ENCODE data around the gene RWDD4.

The RWDD4 gene

DNA sequence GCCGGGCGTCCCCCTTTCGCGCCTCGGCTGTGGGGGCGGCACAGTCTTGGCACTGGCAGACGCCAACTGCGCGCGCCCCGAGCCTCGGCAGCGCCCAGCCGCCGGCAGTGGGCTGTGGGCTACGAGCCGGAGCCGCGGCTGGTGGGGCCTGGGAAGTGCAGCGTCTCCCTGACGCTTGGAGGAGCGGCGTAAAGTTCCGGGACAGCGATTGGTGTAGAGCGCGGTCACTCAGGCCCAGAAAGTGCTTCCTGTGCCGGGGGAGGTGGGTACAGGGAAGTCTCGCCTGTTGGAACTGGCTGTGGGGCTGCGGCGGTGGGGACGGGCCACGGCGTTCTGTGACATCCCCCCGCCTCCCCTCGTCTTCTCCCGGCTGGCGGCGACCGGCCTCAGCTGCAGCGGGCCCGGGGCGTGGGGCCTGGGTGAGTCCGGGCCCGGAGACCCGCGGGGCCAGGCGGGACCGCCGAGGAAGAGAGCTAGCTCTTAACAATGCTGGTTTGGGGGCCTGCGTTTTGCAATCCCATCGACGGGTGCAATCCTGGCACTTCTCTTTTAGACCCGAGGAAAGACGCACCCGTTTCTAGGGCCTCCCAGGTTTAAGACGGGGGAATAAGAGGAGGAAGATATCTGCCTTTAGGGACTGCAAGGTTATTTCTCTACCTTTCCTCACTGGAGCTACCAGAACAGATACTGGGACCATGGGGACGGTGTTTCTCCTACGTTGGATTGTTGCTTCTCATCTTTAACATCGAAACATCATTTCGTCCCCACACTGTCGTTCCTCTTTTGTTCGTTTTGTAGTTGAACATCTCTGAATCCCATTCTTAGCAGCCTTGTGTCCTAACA lies at the start of gene RWDD4, which contains the start of gene TRAPPC11:
Gene RWDD4 (minus strand): TSS at position 157 of the 843 bp plus-strand sequence. CDS start 233 bp downstream, outside the sequence.
Gene TRAPPC11 (plus strand): TSS at position 265 of the 843 bp plus-strand sequence. CDS start 4,575 bp downstream, outside the sequence.
- intact Hi-C loops (cut with DNase I; ENCODE audit: low total_unique reads) = loop anchor here (2.0 to 10.0 kb wide), 3 partner anchors 154 to 214 kb away; partner anchors contain the start of genes CDKN2AIP and ING2
- peak within 1 kb of the TSS; percentile 70 to 82 for H3K4me3 ChIP-seq
- TF ChIP-seq, protein P1, sequence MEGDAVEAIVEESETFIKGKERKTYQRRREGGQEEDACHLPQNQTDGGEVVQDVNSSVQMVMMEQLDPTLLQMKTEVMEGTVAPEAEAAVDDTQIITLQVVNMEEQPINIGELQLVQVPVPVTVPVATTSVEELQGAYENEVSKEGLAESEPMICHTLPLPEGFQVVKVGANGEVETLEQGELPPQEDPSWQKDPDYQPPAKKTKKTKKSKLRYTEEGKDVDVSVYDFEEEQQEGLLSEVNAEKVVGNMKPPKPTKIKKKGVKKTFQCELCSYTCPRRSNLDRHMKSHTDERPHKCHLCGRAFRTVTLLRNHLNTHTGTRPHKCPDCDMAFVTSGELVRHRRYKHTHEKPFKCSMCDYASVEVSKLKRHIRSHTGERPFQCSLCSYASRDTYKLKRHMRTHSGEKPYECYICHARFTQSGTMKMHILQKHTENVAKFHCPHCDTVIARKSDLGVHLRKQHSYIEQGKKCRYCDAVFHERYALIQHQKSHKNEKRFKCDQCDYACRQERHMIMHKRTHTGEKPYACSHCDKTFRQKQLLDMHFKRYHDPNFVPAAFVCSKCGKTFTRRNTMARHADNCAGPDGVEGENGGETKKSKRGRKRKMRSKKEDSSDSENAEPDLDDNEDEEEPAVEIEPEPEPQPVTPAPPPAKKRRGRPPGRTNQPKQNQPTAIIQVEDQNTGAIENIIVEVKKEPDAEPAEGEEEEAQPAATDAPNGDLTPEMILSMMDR (IDR thresholded peaks at IDR 0.05) = peak; percentile 39 to 51

DNA sequence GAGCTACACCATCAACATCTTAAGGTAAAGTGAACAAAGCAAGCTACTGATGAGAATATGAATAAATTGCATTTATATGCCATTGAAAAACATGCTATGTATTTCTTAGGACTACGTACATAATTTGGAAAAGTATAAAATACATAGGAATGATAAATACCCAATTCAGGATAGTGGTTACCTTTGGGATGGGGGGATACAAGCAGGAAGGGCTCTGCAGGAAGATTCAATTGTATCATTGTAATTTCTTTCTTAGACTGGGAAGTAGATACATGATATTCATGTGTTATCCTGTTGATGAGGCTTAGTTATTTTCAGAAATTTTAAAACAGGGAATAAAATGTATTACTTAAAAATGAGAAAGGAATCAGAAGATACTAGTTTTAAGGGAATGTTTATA lies 43.5 kb upstream of the RWDD4 start:
- Histone ChIP-seq H3K27me3 (no peaks in the 10 kb centered on the region), H3K4me1 (no peaks in the 10 kb centered on the region), H3K27ac (no peak overlapping the region), H3K36me3 (peaks cover 74 to 99% (median 82%) of the 10 kb centered on the region in 3 donors), H3K9me3 (no peaks in the 10 kb centered on the region), H3K4me3 (no peak overlapping the region)
- TF ChIP-seq, protein P1 (IDR thresholded peaks at IDR 0.05) = no peak
- DNase-seq = no peak
- intact Hi-C loops (cut with DNase I; ENCODE audit: low total_unique reads) = no loop called here

More for the DNA sequence above, at the start of gene RWDD4, which contains the start of gene TRAPPC11:
- Histone ChIP-seq H3K4me1 (peaks cover 0 to 36% (median 21%) of the 10 kb centered on the region in 4 donors), H3K27me3 (no peaks in the 10 kb centered on the region), H3K27ac (peak within 1 kb of the TSS; percentile 90 to 92), H3K9me3 (no peaks in the 10 kb centered on the region), H3K36me3 (peaks cover 0 to 14% (median 0%) of the 10 kb centered on the region in 3 donors)
- peak; percentile 96 to 99 for DNase-seq

DNA sequence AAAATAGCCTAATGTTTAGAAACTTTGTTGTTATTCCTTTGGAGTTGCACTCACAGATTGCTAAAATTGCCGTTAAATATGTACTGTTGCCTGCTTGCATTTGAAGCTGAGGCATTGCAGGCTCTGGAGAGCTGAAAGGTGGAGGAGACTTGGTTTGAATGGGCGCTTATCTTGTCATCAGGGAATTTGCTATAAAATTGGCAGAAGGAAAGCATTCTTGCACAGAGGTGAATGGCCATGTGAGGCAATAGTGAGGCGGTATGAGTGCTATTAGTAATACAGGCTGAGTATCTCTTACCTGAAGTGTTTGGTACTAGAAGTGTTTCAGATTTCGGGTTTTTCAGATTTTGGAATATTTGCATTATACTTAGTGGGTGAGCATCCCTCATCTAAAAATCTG lies 41.4 kb upstream of the RWDD4 start:
- H3K36me3 ChIP-seq = peaks cover 82 to 99% (median 85%) of the 10 kb centered on the region in 3 donors
- H3K27me3 ChIP-seq = no peaks in the 10 kb centered on the region
- intact Hi-C loops (cut with DNase I; ENCODE audit: low total_unique reads) = no loop called here
- no peak for DNase-seq
- no peaks in the 10 kb centered on the region for H3K9me3 ChIP-seq
- no peak overlapping the region for H3K27ac ChIP-seq
- TF ChIP-seq, protein P1 (IDR thresholded peaks at IDR 0.05) = no peak
- H3K4me3 ChIP-seq = no peak overlapping the region
- H3K4me1 ChIP-seq = no peaks in the 10 kb centered on the region

DNA sequence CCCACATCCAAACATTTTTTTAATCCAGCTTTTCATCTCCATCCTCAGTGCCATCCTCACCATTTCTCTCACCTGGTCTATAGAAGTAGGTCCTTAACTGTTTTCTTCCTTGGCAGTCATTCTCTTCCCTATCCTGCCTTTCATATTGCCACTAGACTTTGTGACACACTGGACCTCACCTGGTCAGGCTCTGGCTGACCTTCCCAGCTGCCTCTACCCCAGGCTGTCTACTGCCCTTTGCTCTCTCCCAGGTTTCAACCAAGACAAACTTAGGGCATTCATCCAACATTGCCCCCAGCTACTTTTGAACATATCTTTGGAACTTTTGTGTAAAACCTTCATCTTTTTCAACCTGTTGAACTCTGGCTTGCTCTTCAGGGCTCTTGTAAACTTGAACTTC lies 39.9 kb upstream of the RWDD4 start:
- peaks cover 92 to 99% (median 95%) of the 10 kb centered on the region in 3 donors for H3K36me3 ChIP-seq

DNA sequence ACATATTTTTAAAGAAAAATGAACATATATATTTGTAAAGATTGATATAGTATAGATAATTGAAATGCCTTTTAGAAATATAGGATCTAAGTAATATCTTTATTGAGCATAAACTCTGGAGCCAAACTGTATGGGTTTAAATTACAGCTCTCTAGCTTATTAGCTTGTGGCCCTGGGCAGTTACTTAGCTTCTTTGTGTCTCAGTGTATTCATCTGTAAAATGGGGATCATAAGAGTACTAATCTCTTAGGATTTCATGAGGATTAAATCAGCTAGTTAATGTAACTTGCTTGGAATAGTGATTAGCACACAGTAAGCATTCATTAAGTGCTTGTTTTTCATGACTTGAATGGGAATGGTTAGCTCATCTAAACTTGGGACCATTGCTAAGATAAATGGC lies 32.9 kb upstream of the RWDD4 start:
- TF ChIP-seq, protein P1 (IDR thresholded peaks at IDR 0.05) = no peak
- Histone ChIP-seq H3K4me3 (no peak overlapping the region), H3K27me3 (no peaks in the 10 kb centered on the region), H3K4me1 (no peaks in the 10 kb centered on the region), H3K36me3 (peaks cover 76 to 91% (median 80%) of the 10 kb centered on the region in 3 donors), H3K9me3 (no peaks in the 10 kb centered on the region), H3K27ac (no peak overlapping the region)
- no peak for DNase-seq
- intact Hi-C loops (cut with DNase I; ENCODE audit: low total_unique reads) = no loop called here

More for the DNA sequence above, 39.9 kb upstream of the RWDD4 start:
- Histone ChIP-seq H3K27me3 (no peaks in the 10 kb centered on the region), H3K4me3 (no peak overlapping the region), H3K9me3 (no peaks in the 10 kb centered on the region), H3K27ac (no peak overlapping the region), H3K4me1 (no peaks in the 10 kb centered on the region)
- intact Hi-C loops (cut with DNase I; ENCODE audit: low total_unique reads) = no loop called here
- no peak for DNase-seq
- TF ChIP-seq, protein P1 (IDR thresholded peaks at IDR 0.05) = no peak

Measured in tibial artery (tissue), 4 donors.